ENCODE data around the gene GGNBP2.

Gene GGNBP2

GRCh38 chr17:36632916-36633771 is 88.4 kb downstream of the GGNBP2 start:
- no peak for DNase-seq
